ENCODE measurements around the gene TMEM184B. TPM values are rescaled to one million over a fixed set of nuclear protein-coding genes. Genes with fewer than 3 reads are reported as not detected.

TMEM184B gene
- total RNA-seq, 1 donor from 2014 or later, result 121 TPM

- DNase-seq (ENCODE audit: low spot score), result no peak
- Mint-ChIP-seq H3K4me3 (ENCODE audit: unreplicated experiment) (no peak overlapping the region), H3K4me1 (ENCODE audit: low read depth) (peaks cover 3% of the 10 kb centered on the region), H3K27me3 (ENCODE audit: low read depth) (no peaks in the 10 kb centered on the region), H3K27ac (ENCODE audit: unreplicated experiment) (no peak overlapping the region), H3K9me3 (ENCODE audit: low read depth) (no peaks in the 10 kb centered on the region), H3K36me3 (ENCODE audit: low read depth) (peaks cover 20% of the 10 kb centered on the region)
- no peak for TF ChIP-seq CTCF (IDR thresholded peaks at IDR 0.05)
These were observed 19.9 kb upstream of the TMEM184B start for GRCh38 chr22:38292694-38293093.

- no peaks in the 10 kb centered on the region for H3K27me3 Mint-ChIP-seq (ENCODE audit: low read depth)
- H3K9me3 Mint-ChIP-seq (ENCODE audit: low read depth), result no peaks in the 10 kb centered on the region
- H3K36me3 Mint-ChIP-seq (ENCODE audit: low read depth), result peaks cover 15% of the 10 kb centered on the region
- DNase-seq (ENCODE audit: low spot score), result no peak
- H3K27ac Mint-ChIP-seq (ENCODE audit: unreplicated experiment), result no peak overlapping the region
- no peak overlapping the region for H3K4me3 Mint-ChIP-seq (ENCODE audit: unreplicated experiment)
- TF ChIP-seq CTCF (IDR thresholded peaks at IDR 0.05), result no peak
- H3K4me1 Mint-ChIP-seq (ENCODE audit: low read depth), result peaks cover 6% of the 10 kb centered on the region
These were observed 18.5 kb upstream of the TMEM184B start for GRCh38 chr22:38291201-38291777.

- Mint-ChIP-seq H3K9me3 (ENCODE audit: low read depth) (no peaks in the 10 kb centered on the region), H3K27me3 (ENCODE audit: low read depth) (no peaks in the 10 kb centered on the region), H3K27ac (ENCODE audit: unreplicated experiment) (no peak overlapping the region), H3K4me1 (ENCODE audit: low read depth) (peaks cover 7% of the 10 kb centered on the region), H3K36me3 (ENCODE audit: low read depth) (peaks cover 15% of the 10 kb centered on the region), H3K4me3 (ENCODE audit: unreplicated experiment) (no peak overlapping the region)
- no peak for TF ChIP-seq CTCF (IDR thresholded peaks at IDR 0.05)
- no peak for DNase-seq (ENCODE audit: low spot score)
These were observed 17.5 kb upstream of the TMEM184B start for GRCh38 chr22:38290347-38290746.

GRCh38 chr22:38289583-38290082, 16.8 kb upstream of the TMEM184B start:
- H3K36me3 Mint-ChIP-seq (ENCODE audit: low read depth), result peaks cover 14% of the 10 kb centered on the region
- H3K4me3 Mint-ChIP-seq (ENCODE audit: unreplicated experiment), result no peak overlapping the region
- no peak overlapping the region for H3K27ac Mint-ChIP-seq (ENCODE audit: unreplicated experiment)
- H3K9me3 Mint-ChIP-seq (ENCODE audit: low read depth), result no peaks in the 10 kb centered on the region
- peaks cover 10% of the 10 kb centered on the region for H3K4me1 Mint-ChIP-seq (ENCODE audit: low read depth)
- TF ChIP-seq CTCF (IDR thresholded peaks at IDR 0.05), result no peak
- DNase-seq (ENCODE audit: low spot score), result no peak
- no peaks in the 10 kb centered on the region for H3K27me3 Mint-ChIP-seq (ENCODE audit: low read depth)

GRCh38 chr22:38286915-38287669, 14.3 kb upstream of the TMEM184B start:
- no peaks in the 10 kb centered on the region for H3K9me3 Mint-ChIP-seq (ENCODE audit: low read depth)
- H3K4me1 Mint-ChIP-seq (ENCODE audit: low read depth), result peaks cover 20% of the 10 kb centered on the region
- peaks cover 5% of the 10 kb centered on the region for H3K36me3 Mint-ChIP-seq (ENCODE audit: low read depth)
- DNase-seq (ENCODE audit: low spot score), result no peak
- no peaks in the 10 kb centered on the region for H3K27me3 Mint-ChIP-seq (ENCODE audit: low read depth)
- peak overlapping the region; percentile 37 for H3K27ac Mint-ChIP-seq (ENCODE audit: unreplicated experiment)
- H3K4me3 Mint-ChIP-seq (ENCODE audit: unreplicated experiment), result no peak overlapping the region
- no peak for TF ChIP-seq CTCF (IDR thresholded peaks at IDR 0.05)

Data from chondrocyte (in vitro differentiated cells).